Activated T-cell treated with anti-CD3 and anti-CD28 coated beads, Interleukin-2, amount 50 U/mL, for 72 hours (primary cell): Measurements from ENCODE around the gene L1TD1. TPM values are rescaled to one million over a fixed set of nuclear protein-coding genes. Genes with fewer than 3 reads are reported as not detected.
"Not testable (repeated sequence)": the region's sequence is repeated elsewhere in the genome, so short reads cannot be mapped to it uniquely, and the experiment has no call there.

Experiments
- ATAC-seq, 2 donors: fragments of 150-1000 bp; cut with Tn5 transposase; replicated peaks in 1 of 2; 2 replicates each; pipeline ENCODE4 v1.10.0; 2021; ENCODE audit warnings: moderate library complexity in 2 of 2, mild to moderate bottlenecking in 1 of 2
- DNase-seq, 2 donors: peaks; one replicate each; pipeline ENCODE4 v3.0.0; 2021 to 2022; ENCODE audit warnings: mixed read lengths in 1 of 2
- H3K27ac Mint-ChIP-seq: one replicate; pipeline ENCODE4 v1.8.0; 2022; ENCODE audit warnings: mild to moderate bottlenecking, moderate library complexity, mixed read lengths
- H3K27me3 Mint-ChIP-seq: one replicate; pipeline ENCODE4 v1.8.0; 2022; ENCODE audit warnings: low read depth, mixed read lengths
- H3K36me3 Mint-ChIP-seq, 2 donors: one replicate each; pipeline ENCODE4 v1.8.0; 2022; ENCODE audit warnings: mixed read lengths in 2 of 2, mild to moderate bottlenecking in 1 of 2; ENCODE audit not compliant: insufficient read depth in 2 of 2
- H3K4me1 Mint-ChIP-seq: one replicate; pipeline ENCODE4 v1.8.0; 2022; ENCODE audit warnings: low read depth, mixed read lengths
- H3K4me3 Mint-ChIP-seq, 2 donors: one replicate each; pipeline ENCODE4 v1.8.0; 2022; ENCODE audit warnings: mild to moderate bottlenecking in 2 of 2, mixed read lengths in 2 of 2, moderate library complexity in 2 of 2
- H3K9me3 Mint-ChIP-seq, 2 donors: one replicate each; pipeline ENCODE4 v1.8.0; 2022; ENCODE audit warnings: mixed read lengths in 2 of 2
- total RNA-seq, 2 donors: library from RNA; stranded (reverse); gene quantifications; one replicate each; pipeline ENCODE4 v1.2.3, GENCODE V29; 2022

Gene L1TD1
- total RNA-seq, 2 donors from 2014 or later: not detected

GRCh38 chr1:62210960-62211359, 16.3 kb downstream of the L1TD1 start:
- peaks cover 10% of the 10 kb centered on the region in 2 donors for H3K9me3 Mint-ChIP-seq
- DNase-seq: no peak
- ATAC-seq: no peak
- no peak overlapping the region for H3K4me3 Mint-ChIP-seq
- peaks cover 8 to 11% of the 10 kb centered on the region in 2 donors for H3K36me3 Mint-ChIP-seq
- H3K4me1 Mint-ChIP-seq: peaks cover 9% of the 10 kb centered on the region
- no peaks in the 10 kb centered on the region for H3K27me3 Mint-ChIP-seq
- H3K27ac Mint-ChIP-seq: no peak overlapping the region

GRCh38 chr1:62212411-62212810, 17.8 kb downstream of the L1TD1 start:
- H3K4me1 Mint-ChIP-seq: peaks cover 9% of the 10 kb centered on the region
- no peak for DNase-seq
- H3K27me3 Mint-ChIP-seq: no peaks in the 10 kb centered on the region
- peaks cover 8 to 10% of the 10 kb centered on the region in 2 donors for H3K9me3 Mint-ChIP-seq
- H3K4me3 Mint-ChIP-seq: no peak overlapping the region
- ATAC-seq: no peak
- H3K36me3 Mint-ChIP-seq: peaks cover 8 to 11% of the 10 kb centered on the region in 2 donors
- H3K27ac Mint-ChIP-seq: no peak overlapping the region

GRCh38 chr1:62213075-62213914, 18.6 kb downstream of the L1TD1 start:
- no peak for DNase-seq
- H3K27ac Mint-ChIP-seq: no peak overlapping the region
- no peak for ATAC-seq
- H3K9me3 Mint-ChIP-seq: peaks cover 8 to 10% of the 10 kb centered on the region in 2 donors
- H3K27me3 Mint-ChIP-seq: no peaks in the 10 kb centered on the region
- peaks cover 8 to 11% of the 10 kb centered on the region in 2 donors for H3K36me3 Mint-ChIP-seq
- H3K4me3 Mint-ChIP-seq: no peak overlapping the region
- H3K4me1 Mint-ChIP-seq: peaks cover 9% of the 10 kb centered on the region

GRCh38 chr1:62218604-62219003, 24.0 kb downstream of the L1TD1 start:
- ATAC-seq (no peak), DNase-seq (no peak)
- no peaks in the 10 kb centered on the region for H3K36me3 Mint-ChIP-seq
- no peaks in the 10 kb centered on the region for H3K9me3 Mint-ChIP-seq
- no peaks in the 10 kb centered on the region for H3K27me3 Mint-ChIP-seq
- H3K4me1 Mint-ChIP-seq: no peaks in the 10 kb centered on the region
- H3K27ac Mint-ChIP-seq: no peak overlapping the region
- H3K4me3 Mint-ChIP-seq: no peak overlapping the region

DNA sequence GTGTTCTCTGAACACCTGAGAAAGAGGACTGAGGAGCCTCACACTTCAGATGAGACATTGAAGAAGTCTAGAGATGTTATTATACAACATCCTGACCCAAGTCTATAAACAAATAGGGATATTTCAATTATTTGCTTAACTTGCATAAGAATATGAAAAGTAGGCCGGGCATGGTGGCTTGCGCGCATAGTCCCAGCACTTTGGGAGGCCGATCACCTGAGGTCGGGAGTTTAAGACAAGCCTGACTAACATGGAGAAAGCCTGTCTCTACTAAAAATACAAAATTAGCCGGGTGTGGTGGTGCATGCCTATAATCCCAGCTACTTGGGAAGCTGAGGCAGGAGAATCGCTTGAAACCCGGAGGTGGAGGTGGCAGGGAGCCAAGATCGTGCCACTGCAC, 25.8 kb downstream of the L1TD1 start:
- H3K9me3 Mint-ChIP-seq, H3K36me3 Mint-ChIP-seq, H3K4me1 Mint-ChIP-seq, DNase-seq, ATAC-seq, H3K4me3 Mint-ChIP-seq, H3K27me3 Mint-ChIP-seq, H3K27ac Mint-ChIP-seq: not testable (repeated sequence)

- DNase-seq (no peak), ATAC-seq (no peak)
- Mint-ChIP-seq H3K9me3 (no peaks in the 10 kb centered on the region), H3K4me3 (no peak overlapping the region), H3K27ac (no peak overlapping the region), H3K27me3 (no peaks in the 10 kb centered on the region), H3K36me3 (no peaks in the 10 kb centered on the region), H3K4me1 (no peaks in the 10 kb centered on the region)
Observed at GRCh38 chr1:62221171-62221570, 26.5 kb downstream of the L1TD1 start.

DNA sequence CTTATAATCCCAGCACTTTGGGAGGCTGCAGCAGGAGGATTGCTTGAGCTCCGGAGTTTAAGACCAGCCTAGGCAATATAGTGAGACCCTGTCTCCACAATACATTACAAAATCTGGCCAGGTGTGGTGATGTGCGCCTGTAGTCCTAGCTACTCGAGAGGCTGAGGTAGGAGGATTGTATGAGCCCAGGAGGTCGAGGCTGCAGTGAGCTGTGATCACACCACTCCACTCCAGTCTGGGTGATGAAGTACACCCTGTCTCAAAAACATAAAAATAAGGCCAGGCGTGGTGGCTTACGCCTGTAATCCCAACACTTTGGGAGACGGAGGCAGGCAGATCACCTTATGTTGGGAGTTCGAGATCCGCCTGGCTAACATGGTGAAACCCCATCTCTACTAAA, 27.7 kb downstream of the L1TD1 start:
- no peaks in the 10 kb centered on the region for H3K4me1 Mint-ChIP-seq
- no peaks in the 10 kb centered on the region for H3K27me3 Mint-ChIP-seq
- DNase-seq (no peak), ATAC-seq (no peak)
- H3K9me3 Mint-ChIP-seq: no peaks in the 10 kb centered on the region
- no peak overlapping the region for H3K4me3 Mint-ChIP-seq
- H3K27ac Mint-ChIP-seq: no peak overlapping the region
- H3K36me3 Mint-ChIP-seq: no peaks in the 10 kb centered on the region

GRCh38 chr1:62224182-62224581, 29.5 kb downstream of the L1TD1 start:
- Mint-ChIP-seq H3K27me3 (no peaks in the 10 kb centered on the region), H3K27ac (no peak overlapping the region), H3K36me3 (no peaks in the 10 kb centered on the region), H3K9me3 (no peaks in the 10 kb centered on the region), H3K4me3 (no peak overlapping the region), H3K4me1 (no peaks in the 10 kb centered on the region)
- DNase-seq (no peak), ATAC-seq (no peak)

- ATAC-seq: no peak
- Mint-ChIP-seq H3K4me1 (no peaks in the 10 kb centered on the region), H3K36me3 (no peaks in the 10 kb centered on the region), H3K4me3 (no peak overlapping the region), H3K27ac (no peak overlapping the region), H3K9me3 (no peaks in the 10 kb centered on the region), H3K27me3 (no peaks in the 10 kb centered on the region)
- DNase-seq: no peak
Observed at GRCh38 chr1:62227496-62227895, 32.8 kb downstream of the L1TD1 start.

DNA sequence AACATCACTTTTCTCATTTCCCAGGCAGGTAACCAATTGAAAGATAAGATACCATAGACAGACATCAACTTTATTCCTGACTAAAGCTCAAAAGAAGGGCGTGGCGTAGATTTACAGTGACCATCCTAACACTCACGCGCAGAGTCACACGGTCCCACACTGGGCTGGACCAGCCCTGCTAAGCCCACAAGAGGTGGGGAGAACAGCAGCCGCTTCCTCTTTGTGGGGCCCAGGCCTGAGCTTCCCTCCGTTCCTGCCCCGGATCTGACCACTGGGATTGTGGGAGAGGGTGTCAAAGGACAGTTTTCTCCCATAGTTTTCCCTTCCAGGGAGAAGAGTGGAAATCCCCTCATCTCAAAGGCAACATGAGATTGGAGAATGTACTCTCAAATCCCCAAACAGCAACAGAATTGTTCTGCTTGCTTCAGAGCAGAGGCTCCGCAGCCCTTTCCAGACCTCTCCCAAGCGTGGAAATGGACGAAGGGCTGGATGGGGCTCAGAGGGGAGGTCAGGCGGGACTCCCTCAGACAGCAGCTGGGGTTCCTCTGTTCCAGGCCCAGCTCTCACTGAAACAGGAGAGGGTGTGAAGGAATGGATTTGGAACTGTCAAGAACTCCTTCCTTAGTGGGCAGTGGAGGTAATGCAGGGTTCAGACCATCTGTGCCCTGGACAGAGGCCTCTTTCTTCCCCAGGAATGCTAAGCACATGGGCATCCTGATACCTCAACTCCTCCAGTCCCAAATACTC, 33.7 kb downstream of the L1TD1 start:
- ATAC-seq: no peak
- Mint-ChIP-seq H3K36me3 (no peaks in the 10 kb centered on the region), H3K27me3 (no peaks in the 10 kb centered on the region), H3K27ac (no peak overlapping the region), H3K9me3 (no peaks in the 10 kb centered on the region), H3K4me3 (no peak overlapping the region), H3K4me1 (no peaks in the 10 kb centered on the region)
- no peak for DNase-seq

DNA sequence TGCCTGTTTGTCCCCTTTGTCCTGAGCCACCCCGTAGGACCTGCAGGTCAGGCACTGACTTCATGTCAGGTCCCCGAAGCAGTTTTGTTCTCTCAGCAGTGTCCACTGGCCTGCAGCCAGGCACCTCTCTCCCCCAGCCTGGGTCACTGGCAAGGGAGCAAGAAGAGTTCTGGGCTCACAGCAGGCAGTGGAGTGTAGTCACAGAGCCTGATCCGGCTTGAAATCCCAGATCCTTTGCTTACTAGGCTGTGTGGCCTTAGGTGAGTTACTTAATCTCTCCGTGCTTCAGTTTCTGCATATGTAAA, 34.2 kb downstream of the L1TD1 start:
- no peak for DNase-seq
- Mint-ChIP-seq H3K4me3 (no peak overlapping the region), H3K27ac (no peak overlapping the region), H3K9me3 (no peaks in the 10 kb centered on the region), H3K36me3 (no peaks in the 10 kb centered on the region), H3K4me1 (no peaks in the 10 kb centered on the region), H3K27me3 (no peaks in the 10 kb centered on the region)
- no peak for ATAC-seq

DNA sequence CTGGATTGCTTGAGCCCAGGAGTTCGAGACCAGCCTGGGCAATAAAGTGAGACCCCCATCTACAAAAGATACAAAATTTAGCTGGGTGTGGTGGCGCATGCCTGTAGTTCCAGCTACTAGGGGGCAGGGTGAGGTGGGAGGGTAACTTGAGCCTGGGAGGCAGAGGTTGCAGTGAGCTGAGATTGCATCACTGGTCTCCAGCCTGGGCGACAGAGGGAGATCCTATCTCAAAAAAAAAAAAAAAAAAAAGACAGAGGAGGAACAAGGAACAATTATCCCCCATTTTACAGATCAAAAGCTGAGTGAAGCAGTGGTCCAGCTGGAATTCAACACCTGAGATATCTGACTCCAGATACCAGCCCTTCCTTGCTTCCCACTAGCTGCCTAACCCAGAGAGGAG, 34.8 kb downstream of the L1TD1 start:
- Mint-ChIP-seq H3K9me3 (no peaks in the 10 kb centered on the region), H3K36me3 (no peaks in the 10 kb centered on the region), H3K4me1 (no peaks in the 10 kb centered on the region), H3K27me3 (no peaks in the 10 kb centered on the region), H3K4me3 (no peak overlapping the region), H3K27ac (no peak overlapping the region)
- ATAC-seq: no peak
- DNase-seq: no peak

DNA sequence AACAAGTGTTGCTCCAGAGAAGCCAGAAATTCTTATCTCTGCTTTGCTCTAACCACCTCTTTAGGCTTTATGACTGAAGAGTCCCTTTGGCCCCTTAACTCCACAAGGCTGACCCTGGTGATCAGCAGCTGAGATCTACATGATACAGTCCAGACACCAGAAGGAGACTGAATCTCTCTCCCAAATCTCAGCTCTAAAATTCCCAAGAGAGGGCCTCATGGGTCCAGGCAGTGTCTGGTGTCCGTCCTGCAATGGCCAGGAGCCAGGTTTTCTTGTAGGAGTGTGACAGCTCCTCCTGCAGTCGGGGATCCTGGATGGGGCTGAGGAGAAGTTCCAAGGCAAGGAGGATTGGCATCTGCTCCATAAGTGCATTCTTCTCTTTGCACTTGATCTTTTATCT, 35.3 kb downstream of the L1TD1 start:
- H3K4me3 Mint-ChIP-seq: no peak overlapping the region
- H3K27ac Mint-ChIP-seq: no peak overlapping the region
- no peaks in the 10 kb centered on the region for H3K4me1 Mint-ChIP-seq
- H3K36me3 Mint-ChIP-seq: no peaks in the 10 kb centered on the region
- H3K9me3 Mint-ChIP-seq: no peaks in the 10 kb centered on the region
- ATAC-seq: no peak
- no peak for DNase-seq
- no peaks in the 10 kb centered on the region for H3K27me3 Mint-ChIP-seq

- Mint-ChIP-seq H3K9me3 (no peaks in the 10 kb centered on the region), H3K4me3 (no peak overlapping the region), H3K36me3 (no peaks in the 10 kb centered on the region), H3K27me3 (no peaks in the 10 kb centered on the region), H3K27ac (no peak overlapping the region), H3K4me1 (no peaks in the 10 kb centered on the region)
- ATAC-seq: no peak
- no peak for DNase-seq
Observed at GRCh38 chr1:62230718-62231117, 36.1 kb downstream of the L1TD1 start.
